Bone marrow (tissue), 2 donors: ENCODE measurements around the gene PTPN7.

ENCODE experiments used
- DNase-seq, 2 donors: peaks; one replicate each; lab custom pipeline; 2025; lab: John Stamatoyannopoulos, UW

PTPN7 gene

DNA sequence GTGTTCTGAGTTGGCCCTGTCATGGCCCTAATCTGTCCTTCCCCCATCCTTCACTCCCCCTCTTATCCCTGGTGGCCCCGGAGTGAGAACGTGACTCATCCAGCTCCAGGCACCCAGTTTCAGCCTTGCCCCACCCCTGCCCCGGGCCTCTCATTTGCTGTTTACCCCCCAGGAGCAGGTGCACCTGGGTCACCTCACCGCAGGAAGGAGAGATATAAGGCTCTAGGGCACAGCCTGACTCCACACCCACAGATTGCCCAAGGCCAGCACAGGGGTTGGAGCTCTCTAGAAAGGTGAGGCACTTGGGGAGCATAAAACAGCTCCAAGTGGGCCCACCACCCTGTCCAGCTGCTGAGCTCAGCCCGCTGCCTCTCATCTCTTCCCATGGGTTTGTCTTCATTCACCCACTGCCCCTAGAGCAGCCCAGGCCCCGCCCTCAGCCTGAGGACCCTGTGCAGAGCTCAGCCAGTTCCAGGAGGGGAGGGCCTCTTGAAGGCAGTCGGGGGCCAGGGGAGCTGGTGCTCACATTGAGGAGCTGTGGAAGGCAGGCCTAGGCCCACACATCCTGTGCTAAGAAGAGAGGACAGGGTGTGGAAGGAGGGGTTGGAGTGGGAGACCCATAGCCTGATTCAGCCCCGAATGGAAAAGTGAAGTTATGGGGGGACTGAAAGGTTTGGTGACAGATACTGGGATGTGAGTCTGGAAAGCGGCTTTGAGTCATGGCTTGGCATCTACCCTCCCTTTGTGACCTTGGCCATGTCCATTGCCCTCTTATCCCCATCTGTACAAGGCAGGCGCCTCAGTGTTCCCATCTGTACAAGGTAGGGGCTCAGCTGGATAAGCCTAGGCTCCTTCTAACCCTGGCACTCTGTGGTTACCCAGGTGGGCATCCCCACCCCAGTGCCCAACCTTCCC, 53.8 kb downstream of the PTPN7 start:
- DNase-seq, result no peak

DNA sequence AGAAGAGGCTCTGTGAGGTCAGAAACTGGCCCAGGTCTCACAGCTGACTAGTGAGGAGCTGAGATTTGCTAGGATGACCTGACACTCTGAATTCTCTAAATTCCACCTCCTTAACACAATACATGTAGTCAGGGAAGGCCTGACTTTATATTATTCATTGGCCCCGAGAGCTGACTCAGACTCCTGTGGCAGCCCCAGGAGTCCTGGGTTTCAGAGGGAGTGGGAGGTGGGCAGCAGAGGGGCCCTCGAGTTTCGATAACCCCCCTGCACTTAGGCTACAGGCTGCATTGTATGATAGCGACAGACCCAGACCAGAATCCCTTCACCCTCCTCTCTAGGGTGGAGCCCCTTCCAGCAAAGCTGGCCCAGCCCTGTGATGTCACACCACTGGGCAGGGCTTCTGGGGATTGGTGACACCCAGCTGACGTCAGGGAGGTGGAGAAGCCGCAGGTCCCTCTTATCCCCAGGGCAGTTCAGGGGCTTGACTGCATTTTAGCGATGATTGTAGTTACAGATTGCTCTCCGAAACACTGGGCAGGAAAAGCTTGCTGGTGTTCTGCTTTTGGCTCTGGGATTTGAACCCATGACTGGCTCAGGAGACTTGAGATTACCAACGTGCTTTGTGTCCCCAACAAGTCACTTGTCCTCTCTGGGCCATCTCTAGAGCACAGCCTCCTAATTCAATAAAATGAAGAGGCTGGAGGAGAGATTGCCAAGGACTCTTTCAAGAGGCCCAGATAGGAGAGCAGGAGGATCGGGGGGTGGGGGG, 54.6 kb downstream of the PTPN7 start:
- DNase-seq, result no peak

DNA sequence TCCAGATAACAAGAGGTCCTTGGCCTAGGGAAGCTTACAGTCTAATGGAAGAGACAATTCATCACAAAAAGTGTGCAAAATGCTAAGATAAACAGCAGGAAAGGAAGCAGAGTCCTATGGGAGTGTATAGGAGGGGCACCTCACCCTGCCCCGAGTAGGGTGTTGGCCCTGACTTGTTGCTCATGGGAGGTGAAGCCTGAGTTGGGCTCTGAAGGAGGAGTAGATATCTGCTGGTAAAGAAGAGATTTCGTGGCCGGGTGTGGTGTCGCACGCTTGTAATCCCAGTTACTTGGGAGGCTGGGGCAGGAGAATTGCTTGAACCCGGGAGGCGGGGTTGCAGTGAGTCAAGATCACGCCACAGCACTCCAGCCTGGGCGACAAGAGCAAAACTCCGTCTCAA, 56.3 kb downstream of the PTPN7 start:
- DNase-seq, result no peak

DNA sequence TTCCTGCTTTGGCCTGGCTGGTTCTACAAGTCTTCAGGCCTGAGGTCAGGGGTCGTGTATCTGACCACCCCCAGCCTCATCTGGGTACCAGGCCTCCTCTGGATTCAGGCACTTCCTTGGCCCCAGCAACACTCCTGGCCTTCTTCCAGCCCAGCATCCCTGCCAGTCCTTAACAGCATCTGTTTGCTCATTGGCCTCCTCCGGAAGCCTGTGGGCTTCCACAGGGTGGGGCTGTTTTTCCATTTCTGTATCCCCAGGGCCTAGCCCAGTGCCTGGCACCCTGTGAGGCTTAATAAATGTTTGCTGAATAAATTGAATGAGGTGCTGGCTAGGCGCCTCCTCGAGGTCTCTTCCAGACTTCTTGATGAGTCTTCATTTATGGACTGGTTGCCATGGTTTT, 59.2 kb downstream of the PTPN7 start:
- no peak for DNase-seq
